Thyroid gland (tissue), 4 donors: ENCODE data around the gene A2ML1. TPM values are rescaled to one million over a fixed set of nuclear protein-coding genes. Genes with fewer than 3 reads are reported as not detected.

Experiments
- DNase-seq, 2 donors: peaks; one replicate each; pipeline ENCODE4 v3.0.0-alpha.2; 2019
- H3K27ac ChIP-seq, 3 donors: fragments of 200-600 bp; sonication (generic); 1 replicate in 2 of 3; 2 replicates in 1 of 3; pipeline ENCODE4 v1.5.1; 2016 to 2019; ENCODE audit warnings: mild to moderate bottlenecking in 1 of 3, moderate library complexity in 1 of 3
- H3K27me3 ChIP-seq: fragments of 200-600 bp; sonication (generic); one replicate; pipeline ENCODE4 v1.5.1; 2019
- H3K36me3 ChIP-seq, 2 donors: fragments of 200-600 bp; sonication (generic); one replicate each; pipeline ENCODE4 v1.5.1; 2016 to 2019
- H3K4me1 ChIP-seq, 2 donors: fragments of 200-600 bp; sonication (generic); one replicate each; pipeline ENCODE4 v1.5.1; 2017 to 2019
- H3K4me3 ChIP-seq, 3 donors: fragments of 200-600 bp; sonication (generic); replicated peaks in 1 of 3; 1 replicate in 2 of 3; 2 replicates in 1 of 3; pipeline ENCODE4 v1.5.1; 2016; ENCODE audit warnings: mild to moderate bottlenecking in 1 of 3
- H3K9me3 ChIP-seq: fragments of 200-600 bp; sonication (generic); one replicate; pipeline ENCODE4 v1.5.1; 2017
- POLR2A ChIP-seq, 2 donors: fragments of 450-650 bp; IDR thresholded peaks; one replicate each; pipeline ENCODE4 v1.6.1; 2017; ENCODE audit warnings: antibody characterized with exemption in 2 of 2, mild to moderate bottlenecking in 2 of 2, moderate library complexity in 1 of 2
- WGBS, 2 donors: methylation state at CpG; one replicate each; pipeline ENCODE4 v1.1.5; 2017; 5-methylcytosine and 5-hydroxymethylcytosine counted together
- intact Hi-C: fragments of 100-400 bp; cut with DNase I; formaldehyde crosslinking; loops from one replicate; pipeline ENCODE4 v1.15.1; 2023
- total RNA-seq, 4 donors: library from RNA; depleted of rRNA; stranded (reverse); fragments of >200 nt; gene quantifications; one replicate each; pipeline ENCODE4 v1.2.3, GENCODE V29; 2016
- TF ChIP-seq, protein P1 (sequence below), 6 experiments: fragments of 200-600 bp in 3 of 6; fragments of 450-650 bp in 3 of 6; sonication (generic) in 3 of 6; IDR thresholded peaks; one replicate each; pipeline ENCODE4 v1.5.1; 2016 to 2019; ENCODE audit warnings: antibody characterized with exemption in 6 of 6, mild to moderate bottlenecking in 2 of 6, inconsistent platforms in 1 of 6, moderate library complexity in 1 of 6

Gene A2ML1
- total RNA-seq, 4 donors from 2014 or later: 0.22 to 0.27 TPM; not detected in 2

DNA sequence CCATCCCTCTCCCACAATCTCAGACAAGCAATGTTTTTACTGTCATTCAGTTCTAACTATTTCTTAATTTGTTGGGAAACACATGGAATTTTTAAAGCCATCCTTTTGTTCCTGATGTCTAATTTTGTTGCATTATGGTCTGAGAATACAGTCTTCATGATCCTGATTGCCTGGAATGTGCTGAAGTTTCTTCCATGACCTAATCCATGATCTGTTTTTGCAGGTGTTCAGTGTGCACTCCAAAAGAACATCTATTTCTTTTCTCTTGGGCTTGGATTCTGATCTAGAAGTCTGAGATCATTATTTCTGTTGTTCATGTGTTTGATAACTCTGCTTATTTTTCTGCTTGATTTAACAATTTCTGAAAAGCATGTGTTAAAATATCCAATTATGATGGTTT is 48.6 kb downstream of the A2ML1 start:
- DNase-seq: no peak
- Histone ChIP-seq H3K27ac (no peak overlapping the region), H3K4me1 (no peaks in the 10 kb centered on the region), H3K36me3 (no peaks in the 10 kb centered on the region), H3K9me3 (no peaks in the 10 kb centered on the region), H3K4me3 (no peak overlapping the region), H3K27me3 (no peaks in the 10 kb centered on the region)
- TF ChIP-seq POLR2A (IDR thresholded peaks at IDR 0.05): no peak
- TF ChIP-seq, protein P1, sequence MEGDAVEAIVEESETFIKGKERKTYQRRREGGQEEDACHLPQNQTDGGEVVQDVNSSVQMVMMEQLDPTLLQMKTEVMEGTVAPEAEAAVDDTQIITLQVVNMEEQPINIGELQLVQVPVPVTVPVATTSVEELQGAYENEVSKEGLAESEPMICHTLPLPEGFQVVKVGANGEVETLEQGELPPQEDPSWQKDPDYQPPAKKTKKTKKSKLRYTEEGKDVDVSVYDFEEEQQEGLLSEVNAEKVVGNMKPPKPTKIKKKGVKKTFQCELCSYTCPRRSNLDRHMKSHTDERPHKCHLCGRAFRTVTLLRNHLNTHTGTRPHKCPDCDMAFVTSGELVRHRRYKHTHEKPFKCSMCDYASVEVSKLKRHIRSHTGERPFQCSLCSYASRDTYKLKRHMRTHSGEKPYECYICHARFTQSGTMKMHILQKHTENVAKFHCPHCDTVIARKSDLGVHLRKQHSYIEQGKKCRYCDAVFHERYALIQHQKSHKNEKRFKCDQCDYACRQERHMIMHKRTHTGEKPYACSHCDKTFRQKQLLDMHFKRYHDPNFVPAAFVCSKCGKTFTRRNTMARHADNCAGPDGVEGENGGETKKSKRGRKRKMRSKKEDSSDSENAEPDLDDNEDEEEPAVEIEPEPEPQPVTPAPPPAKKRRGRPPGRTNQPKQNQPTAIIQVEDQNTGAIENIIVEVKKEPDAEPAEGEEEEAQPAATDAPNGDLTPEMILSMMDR (IDR thresholded peaks at IDR 0.05): no peak
- intact Hi-C loops: no loop called here

DNA sequence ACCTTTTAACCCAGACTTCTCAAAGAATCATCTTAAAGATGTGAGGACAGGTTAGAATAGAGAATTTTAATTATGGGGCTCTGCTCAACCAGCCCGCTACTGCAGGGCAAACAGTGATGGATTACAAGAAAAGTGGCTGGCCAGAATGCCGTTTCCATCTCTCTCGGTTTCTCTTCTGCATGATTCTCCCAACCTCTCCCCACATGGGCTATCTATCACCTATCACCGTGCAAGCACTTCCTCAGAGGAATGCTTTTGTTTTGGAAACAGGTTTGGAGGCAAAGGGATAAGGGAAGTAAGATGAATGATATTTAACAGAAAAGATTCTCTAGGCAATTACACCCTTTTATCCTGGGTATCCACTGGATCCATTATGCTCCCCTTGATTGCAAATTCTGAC is 54.5 kb downstream of the A2ML1 start:
- 36 to 52% methylated on average over 4 of the region's 4 CpGs for WGBS, 2 donors
- Histone ChIP-seq H3K27me3 (no peaks in the 10 kb centered on the region), H3K27ac (no peak overlapping the region), H3K36me3 (no peaks in the 10 kb centered on the region), H3K4me3 (no peak overlapping the region), H3K4me1 (no peaks in the 10 kb centered on the region), H3K9me3 (no peaks in the 10 kb centered on the region)
- no peak for DNase-seq
- intact Hi-C loops: no loop called here
- TF ChIP-seq POLR2A (IDR thresholded peaks at IDR 0.05): no peak
- TF ChIP-seq, protein P1 (IDR thresholded peaks at IDR 0.05): no peak

DNA sequence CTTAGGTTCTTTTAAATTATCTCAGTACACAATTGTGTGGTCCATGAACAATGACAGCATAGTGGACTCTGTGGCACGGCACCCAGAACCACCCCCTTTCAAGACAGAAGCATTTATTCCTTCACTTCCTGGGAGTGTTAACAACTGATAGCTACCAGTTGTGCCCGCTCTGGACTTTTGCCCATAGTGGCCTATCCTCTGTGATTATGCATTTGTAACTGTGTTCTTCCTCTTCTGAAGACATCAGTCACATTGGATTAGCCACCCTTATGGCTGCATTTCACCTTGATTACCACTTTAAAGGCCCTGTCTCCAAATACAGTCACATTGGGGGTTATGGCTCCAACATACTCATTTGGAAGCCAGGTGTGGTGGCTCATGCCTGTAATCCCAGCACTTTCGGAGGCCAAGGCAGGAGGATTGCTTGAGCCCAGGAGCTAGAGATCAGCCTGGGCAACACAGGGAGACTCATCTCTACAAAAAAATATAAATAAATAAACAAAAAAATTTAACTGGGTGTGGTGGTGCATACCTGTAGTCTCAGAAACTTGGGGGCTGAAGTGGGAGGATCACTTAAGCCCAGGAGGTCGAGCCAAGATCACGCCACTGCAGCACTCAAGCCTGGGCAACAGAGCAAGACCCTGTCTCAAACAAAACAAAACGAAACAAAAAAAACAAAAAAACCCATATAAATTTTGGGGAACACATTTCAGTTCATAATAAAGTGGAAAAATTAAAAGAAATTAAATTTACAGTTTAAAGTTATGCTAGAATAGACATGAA is 64.3 kb downstream of the A2ML1 start:
- no peaks in the 10 kb centered on the region for H3K27me3 ChIP-seq
- no peak for DNase-seq
- H3K4me1 ChIP-seq: no peaks in the 10 kb centered on the region
- TF ChIP-seq POLR2A (IDR thresholded peaks at IDR 0.05): no peak
- TF ChIP-seq, protein P1 (IDR thresholded peaks at IDR 0.05): no peak
- H3K9me3 ChIP-seq: no peaks in the 10 kb centered on the region
- intact Hi-C loops: no loop called here
- H3K36me3 ChIP-seq: no peaks in the 10 kb centered on the region
- no peak overlapping the region for H3K4me3 ChIP-seq
- no peak overlapping the region for H3K27ac ChIP-seq
- 88 to 89% methylated on average over 6 of the region's 6 CpGs for WGBS, 2 donors

DNA sequence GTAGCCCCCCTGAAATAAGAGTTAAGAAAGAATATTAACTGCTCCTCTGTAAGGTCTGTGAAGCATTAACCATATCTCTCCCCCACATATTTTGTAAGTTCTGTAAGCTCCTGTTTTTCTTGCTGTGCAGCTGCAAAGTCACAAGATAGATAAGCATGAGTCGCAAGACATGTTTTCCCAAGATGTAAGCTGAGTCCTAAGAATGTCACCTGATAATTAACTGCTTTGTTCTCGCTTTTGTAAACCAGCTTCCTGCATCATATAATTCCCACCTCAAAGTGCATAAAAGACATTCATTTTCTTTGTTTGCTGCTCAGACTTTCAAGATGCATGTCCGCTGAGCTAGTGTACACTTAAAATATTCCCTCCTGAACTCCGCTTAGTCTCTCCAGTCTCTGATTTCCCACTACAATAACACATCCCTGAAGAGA is 64.9 kb downstream of the A2ML1 start:
- WGBS, 2 donors: 91 to 96% methylated on average over 4 of the region's 4 CpGs

More for the DNA sequence above, 64.9 kb downstream of the A2ML1 start:
- H3K4me1 ChIP-seq: no peaks in the 10 kb centered on the region
- H3K9me3 ChIP-seq: no peaks in the 10 kb centered on the region
- intact Hi-C loops: no loop called here
- H3K4me3 ChIP-seq: no peak overlapping the region
- H3K36me3 ChIP-seq: no peaks in the 10 kb centered on the region
- no peak overlapping the region for H3K27ac ChIP-seq
- no peak for TF ChIP-seq POLR2A (IDR thresholded peaks at IDR 0.05)
- TF ChIP-seq, protein P1 (IDR thresholded peaks at IDR 0.05): no peak
- no peak for DNase-seq
- H3K27me3 ChIP-seq: no peaks in the 10 kb centered on the region
